Panc1 (cell line): ENCODE measurements around the gene HLA-DRB1. TPM values are rescaled to one million over a fixed set of nuclear protein-coding genes. Genes with fewer than 3 reads are reported as not detected.

Source experiments
- ATAC-seq: fragments of 200-7000 bp; cut with Tn5 transposase; 2 replicates; pipeline ENCODE4 v1.9.1; 2020; ENCODE audit warnings: mild to moderate bottlenecking, moderate library complexity
- BruUV-seq: library from RNA; stranded (reverse); fragments of 400-500 nt; replicated peaks from 2 replicates; lab custom pipeline; 2021; lab: Mats Ljungman, UMichigan
- CTCF ChIA-PET: fragments of 300-600 bp; sonication (Branson Sonifier 250); formaldehyde crosslinking; loops from one replicate; lab custom pipeline; 2022; ENCODE audit warnings: antibody characterized with exemption; lab: Charles Lee
- POLR2A ChIA-PET: fragments of 300-600 bp; sonication (Branson Sonifier 250); formaldehyde crosslinking; loops from one replicate; lab custom pipeline; 2022; ENCODE audit warnings: antibody characterized with exemption; lab: Charles Lee
- DNase-seq: peaks from one replicate; pipeline ENCODE4 v3.0.0-alpha.2; 2010; ENCODE audit warnings: low read depth, low spot score
- H3K27ac ChIP-seq: 2 replicates; pipeline ENCODE4 v1.5.1; 2011; ENCODE audit warnings: mild to moderate bottlenecking, low read length, inconsistent platforms
- H3K27me3 ChIP-seq: fragments of 200-500 bp; sonication (Bioruptor generic); 2 replicates; pipeline ENCODE4 v1.6.0; 2014; ENCODE audit warnings: low read length, inconsistent platforms; ENCODE audit not compliant: control insufficient read depth, insufficient read depth
- H3K36me3 ChIP-seq: fragments of 200-500 bp; sonication (Bioruptor generic); 2 replicates; pipeline ENCODE4 v1.5.1; 2014; ENCODE audit warnings: inconsistent platforms, mild to moderate bottlenecking, low read length, moderate library complexity; ENCODE audit not compliant: control insufficient read depth, insufficient read depth
- H3K4me1 ChIP-seq: 2 replicates; pipeline ENCODE4 v1.5.1; 2011; ENCODE audit warnings: inconsistent platforms, mild to moderate bottlenecking, low read length, moderate library complexity; ENCODE audit not compliant: control insufficient read depth, insufficient read depth
- H3K4me3 ChIP-seq, 2 experiments: 2 replicates each; pipeline ENCODE4 v1.5.1; 2011 to 2012; ENCODE audit warnings: low read depth in 2 of 2, low read length in 2 of 2, mild to moderate bottlenecking in 2 of 2, inconsistent platforms in 1 of 2, moderate library complexity in 1 of 2
- H3K9me3 ChIP-seq: fragments of 200-500 bp; sonication (Bioruptor generic); 2 replicates; pipeline ENCODE4 v1.5.1; 2014; ENCODE audit warnings: low read depth, mild to moderate bottlenecking, inconsistent platforms, low read length, moderate library complexity; ENCODE audit not compliant: control insufficient read depth, insufficient read depth
- POLR2AphosphoS5 ChIP-seq: IDR thresholded peaks from 2 replicates; pipeline ENCODE4 v1.6.1; 2012; ENCODE audit warnings: mild to moderate bottlenecking, low read depth, low read length, moderate library complexity
- SIN3A ChIP-seq: IDR thresholded peaks from 2 replicates; pipeline ENCODE4 v1.6.1; 2012; ENCODE audit warnings: low read depth, mild to moderate bottlenecking, low read length, moderate library complexity, borderline replicate concordance; ENCODE audit not compliant: insufficient read depth
- TCF7L2 ChIP-seq: IDR thresholded peaks from 2 replicates; pipeline ENCODE4 v1.6.1; 2011; ENCODE audit warnings: mild to moderate bottlenecking, low read depth, low read length, inconsistent platforms
- in situ Hi-C: cut with HindIII; loops from 2 replicates; pipeline ENCODE4 v1.10.0; 2016; ENCODE audit warnings: low sequenced_read_pairs, low pct_unique_long_range_greater_than_20kb
- intact Hi-C: fragments of 100-400 bp; cut with micrococcal nuclease; formaldehyde crosslinking; loops from one replicate; pipeline ENCODE4 v1.10.0; 2022; ENCODE audit not compliant: unreplicated experiment
- total RNA-seq: library from RNA; stranded (reverse); gene quantifications from one replicate; pipeline ENCODE4 v1.2.1, GENCODE V29; 2021; ENCODE audit not compliant: unreplicated experiment
- TF ChIP-seq, protein P1 (sequence below), 2 experiments: IDR thresholded peaks; 2 replicates each; pipeline ENCODE4 v1.6.1; 2011 to 2012; ENCODE audit warnings: low read depth in 2 of 2, control low read depth in 1 of 2, low read length in 1 of 2, mild to moderate bottlenecking in 1 of 2, moderate library complexity in 1 of 2; ENCODE audit not compliant: insufficient read depth in 1 of 2
- TF ChIP-seq, protein P2 (sequence below): fragments of 450-650 bp; IDR thresholded peaks from 2 replicates; pipeline ENCODE4 v1.5.1; 2017; ENCODE audit warnings: mild to moderate bottlenecking

HLA-DRB1 gene
- total RNA-seq, 1 experiment from 2014 or later = 1.1 TPM

DNA sequence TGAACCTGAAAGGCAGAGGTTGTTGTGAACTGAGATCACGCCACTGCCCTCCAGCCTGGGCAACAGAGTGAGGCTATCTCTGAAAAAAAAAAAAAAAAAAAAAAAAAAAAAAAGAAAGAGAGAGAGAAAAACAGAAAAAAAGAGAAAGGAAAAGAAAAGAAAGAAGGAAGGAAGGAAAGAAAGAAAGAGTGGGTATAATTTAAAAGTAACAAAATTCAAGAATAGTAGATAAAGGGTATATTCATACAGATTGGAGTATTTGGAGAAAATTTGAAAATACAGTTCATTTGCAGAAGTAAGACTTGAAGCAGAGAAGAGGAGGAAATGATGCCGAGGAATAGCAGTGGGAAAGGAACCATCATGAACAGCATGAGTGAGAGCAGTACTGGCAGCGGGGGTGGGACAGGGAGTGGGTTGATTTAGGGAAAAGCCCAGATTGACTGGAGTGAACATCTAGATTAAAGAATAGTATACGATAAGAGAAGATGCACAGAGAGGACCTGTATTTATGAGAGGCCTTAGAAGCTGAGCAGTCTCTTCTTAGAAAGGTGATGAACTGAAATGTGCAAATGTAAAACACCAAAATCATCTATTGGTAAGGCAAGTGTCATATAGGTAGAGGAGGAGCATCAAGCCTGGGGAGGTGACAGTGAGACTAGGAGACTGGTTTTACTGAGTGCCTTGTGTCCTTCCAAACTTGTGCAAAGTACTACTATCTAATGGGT, 17.8 kb upstream of the HLA-DRB1 start:
- ATAC-seq = no peak
- Histone ChIP-seq H3K4me3 (no peak overlapping the region), H3K9me3 (no peaks in the 10 kb centered on the region), H3K36me3 (no peaks in the 10 kb centered on the region), H3K27ac (no peak overlapping the region), H3K4me1 (no peaks in the 10 kb centered on the region; the same call in 1 of the 2 replicates), H3K27me3 (0 out of 2 replicates have a peak, but pooled peaks cover 2% of the 10 kb centered on the region)
- TF ChIP-seq POLR2AphosphoS5 = no peak
- TF ChIP-seq, protein P1, sequence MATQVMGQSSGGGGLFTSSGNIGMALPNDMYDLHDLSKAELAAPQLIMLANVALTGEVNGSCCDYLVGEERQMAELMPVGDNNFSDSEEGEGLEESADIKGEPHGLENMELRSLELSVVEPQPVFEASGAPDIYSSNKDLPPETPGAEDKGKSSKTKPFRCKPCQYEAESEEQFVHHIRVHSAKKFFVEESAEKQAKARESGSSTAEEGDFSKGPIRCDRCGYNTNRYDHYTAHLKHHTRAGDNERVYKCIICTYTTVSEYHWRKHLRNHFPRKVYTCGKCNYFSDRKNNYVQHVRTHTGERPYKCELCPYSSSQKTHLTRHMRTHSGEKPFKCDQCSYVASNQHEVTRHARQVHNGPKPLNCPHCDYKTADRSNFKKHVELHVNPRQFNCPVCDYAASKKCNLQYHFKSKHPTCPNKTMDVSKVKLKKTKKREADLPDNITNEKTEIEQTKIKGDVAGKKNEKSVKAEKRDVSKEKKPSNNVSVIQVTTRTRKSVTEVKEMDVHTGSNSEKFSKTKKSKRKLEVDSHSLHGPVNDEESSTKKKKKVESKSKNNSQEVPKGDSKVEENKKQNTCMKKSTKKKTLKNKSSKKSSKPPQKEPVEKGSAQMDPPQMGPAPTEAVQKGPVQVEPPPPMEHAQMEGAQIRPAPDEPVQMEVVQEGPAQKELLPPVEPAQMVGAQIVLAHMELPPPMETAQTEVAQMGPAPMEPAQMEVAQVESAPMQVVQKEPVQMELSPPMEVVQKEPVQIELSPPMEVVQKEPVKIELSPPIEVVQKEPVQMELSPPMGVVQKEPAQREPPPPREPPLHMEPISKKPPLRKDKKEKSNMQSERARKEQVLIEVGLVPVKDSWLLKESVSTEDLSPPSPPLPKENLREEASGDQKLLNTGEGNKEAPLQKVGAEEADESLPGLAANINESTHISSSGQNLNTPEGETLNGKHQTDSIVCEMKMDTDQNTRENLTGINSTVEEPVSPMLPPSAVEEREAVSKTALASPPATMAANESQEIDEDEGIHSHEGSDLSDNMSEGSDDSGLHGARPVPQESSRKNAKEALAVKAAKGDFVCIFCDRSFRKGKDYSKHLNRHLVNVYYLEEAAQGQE (IDR thresholded peaks at IDR 0.05; ENCODE audit: insufficient read depth in 1 of 2, low read depth in 2 of 2, low read length in 1 of 2) = no peak
- no peak for TF ChIP-seq SIN3A
- TF ChIP-seq TCF7L2 = no peak
- TF ChIP-seq, protein P2, sequence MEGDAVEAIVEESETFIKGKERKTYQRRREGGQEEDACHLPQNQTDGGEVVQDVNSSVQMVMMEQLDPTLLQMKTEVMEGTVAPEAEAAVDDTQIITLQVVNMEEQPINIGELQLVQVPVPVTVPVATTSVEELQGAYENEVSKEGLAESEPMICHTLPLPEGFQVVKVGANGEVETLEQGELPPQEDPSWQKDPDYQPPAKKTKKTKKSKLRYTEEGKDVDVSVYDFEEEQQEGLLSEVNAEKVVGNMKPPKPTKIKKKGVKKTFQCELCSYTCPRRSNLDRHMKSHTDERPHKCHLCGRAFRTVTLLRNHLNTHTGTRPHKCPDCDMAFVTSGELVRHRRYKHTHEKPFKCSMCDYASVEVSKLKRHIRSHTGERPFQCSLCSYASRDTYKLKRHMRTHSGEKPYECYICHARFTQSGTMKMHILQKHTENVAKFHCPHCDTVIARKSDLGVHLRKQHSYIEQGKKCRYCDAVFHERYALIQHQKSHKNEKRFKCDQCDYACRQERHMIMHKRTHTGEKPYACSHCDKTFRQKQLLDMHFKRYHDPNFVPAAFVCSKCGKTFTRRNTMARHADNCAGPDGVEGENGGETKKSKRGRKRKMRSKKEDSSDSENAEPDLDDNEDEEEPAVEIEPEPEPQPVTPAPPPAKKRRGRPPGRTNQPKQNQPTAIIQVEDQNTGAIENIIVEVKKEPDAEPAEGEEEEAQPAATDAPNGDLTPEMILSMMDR = no peak
- POLR2A ChIA-PET = no interaction called here
- DNase-seq = no peak
- intact Hi-C loops (no loop called here), in situ Hi-C loops (no loop called here)
- CTCF ChIA-PET = no interaction called here
- no TSS peak for BruUV-seq

DNA sequence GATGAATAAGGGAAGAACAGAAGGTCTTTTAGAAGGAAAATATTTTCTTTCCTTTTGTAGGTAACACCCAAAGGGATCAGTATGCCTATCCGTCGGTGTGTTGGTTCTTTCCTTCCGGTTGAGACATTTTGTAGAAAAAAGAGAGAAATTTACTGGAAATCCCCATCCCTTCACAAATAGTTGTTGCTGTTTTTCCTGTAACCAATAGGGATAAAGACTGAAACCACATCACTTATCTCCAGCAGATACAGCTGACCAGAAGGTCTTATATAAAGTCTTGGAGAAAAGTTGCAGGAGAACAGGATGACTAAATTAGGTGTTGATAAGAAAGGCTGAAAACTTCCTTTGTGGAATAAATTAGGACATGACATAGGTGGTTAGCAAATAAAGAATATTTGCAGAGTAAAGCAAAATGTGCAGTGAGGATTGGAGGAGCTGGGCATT, 14.8 kb upstream of the HLA-DRB1 start:
- CTCF ChIA-PET = no interaction called here
- TF ChIP-seq, protein P1 (IDR thresholded peaks at IDR 0.05; ENCODE audit: insufficient read depth in 1 of 2, low read depth in 2 of 2, low read length in 1 of 2) = no peak
- TF ChIP-seq, protein P2 = no peak
- TF ChIP-seq SIN3A = no peak
- TF ChIP-seq POLR2AphosphoS5 = no peak
- no peak for TF ChIP-seq TCF7L2
- in situ Hi-C loops = no loop called here
- intact Hi-C loops = no loop called here
- no peak for ATAC-seq
- Histone ChIP-seq H3K27ac (no peak overlapping the region), H3K36me3 (no peaks in the 10 kb centered on the region), H3K9me3 (no peaks in the 10 kb centered on the region), H3K27me3 (no peaks in the 10 kb centered on the region), H3K4me3 (no peak overlapping the region), H3K4me1 (no peaks in the 10 kb centered on the region)
- no TSS peak for BruUV-seq
- POLR2A ChIA-PET = no interaction called here
- DNase-seq = no peak
